Cortex of kidney (tissue), 1 donor: ENCODE measurements around the gene SMPD2.

Source experiments
- DNase-seq: peaks from one replicate; lab custom pipeline; 2025; lab: John Stamatoyannopoulos, UW

SMPD2 gene

GRCh38 chr6:109440331-109441068 is at the start of gene SMPD2, which contains the start of gene PPIL6:
Gene SMPD2, plus strand, starts transcription at chr6:109440724. Its CDS starts 398 bp downstream, at chr6:109441122.
Gene PPIL6, minus strand, starts transcription at chr6:109440628. Its CDS starts 38 bp downstream, at chr6:109440590.
- DNase-seq, result peak; percentile 43

GRCh38 chr6:109393157-109393885 is 47.2 kb upstream of the SMPD2 start:
- no peak for DNase-seq

- no peak for DNase-seq
These were observed 46.6 kb upstream of the SMPD2 start for GRCh38 chr6:109393886-109394281.

- DNase-seq, result no peak
These were observed 44.3 kb upstream of the SMPD2 start for GRCh38 chr6:109396046-109396718.

GRCh38 chr6:109397020-109397419 is 43.5 kb upstream of the SMPD2 start:
- no peak for DNase-seq

- no peak for DNase-seq
These were observed 34.3 kb upstream of the SMPD2 start for GRCh38 chr6:109406196-109406595.

- no peak for DNase-seq
These were observed 29.5 kb upstream of the SMPD2 start for GRCh38 chr6:109411034-109411433.

GRCh38 chr6:109417646-109418045 is 22.9 kb upstream of the SMPD2 start:
- DNase-seq, result no peak

GRCh38 chr6:109420751-109421150 is 19.8 kb upstream of the SMPD2 start:
- no peak for DNase-seq

- DNase-seq, result no peak
These were observed 19.3 kb upstream of the SMPD2 start for GRCh38 chr6:109421184-109421583.

- DNase-seq, result no peak
These were observed 15.6 kb upstream of the SMPD2 start for GRCh38 chr6:109424946-109425345.

GRCh38 chr6:109428889-109429477 is 11.5 kb upstream of the SMPD2 start:
- no peak for DNase-seq

- no peak for DNase-seq
These were observed 11.0 kb upstream of the SMPD2 start for GRCh38 chr6:109429496-109429895.

- DNase-seq, result no peak
These were observed 6.1 kb upstream of the SMPD2 start for GRCh38 chr6:109434456-109434855.

- no peak for DNase-seq
These were observed 4.5 kb upstream of the SMPD2 start for GRCh38 chr6:109436041-109436440.

- no peak for DNase-seq
These were observed 719 bp downstream of the SMPD2 start for GRCh38 chr6:109441069-109441816.

- no peak for DNase-seq
These were observed 1.9 kb downstream of the SMPD2 start for GRCh38 chr6:109442393-109442924.

GRCh38 chr6:109443425-109443950 is 3.0 kb downstream of the SMPD2 start:
- no peak for DNase-seq

GRCh38 chr6:109445382-109445781 is 4.9 kb downstream of the SMPD2 start:
- DNase-seq, result no peak

- no peak for DNase-seq
These were observed 5.5 kb downstream of the SMPD2 start for GRCh38 chr6:109446072-109446471.

- no peak for DNase-seq
These were observed 6.0 kb downstream of the SMPD2 start for GRCh38 chr6:109446541-109446940.
